ENCODE measurements around the gene CAMK2B.
A peak's percentile ranks its signal among the peaks of the same experiment; 100 is the strongest.

Gene CAMK2B

DNA sequence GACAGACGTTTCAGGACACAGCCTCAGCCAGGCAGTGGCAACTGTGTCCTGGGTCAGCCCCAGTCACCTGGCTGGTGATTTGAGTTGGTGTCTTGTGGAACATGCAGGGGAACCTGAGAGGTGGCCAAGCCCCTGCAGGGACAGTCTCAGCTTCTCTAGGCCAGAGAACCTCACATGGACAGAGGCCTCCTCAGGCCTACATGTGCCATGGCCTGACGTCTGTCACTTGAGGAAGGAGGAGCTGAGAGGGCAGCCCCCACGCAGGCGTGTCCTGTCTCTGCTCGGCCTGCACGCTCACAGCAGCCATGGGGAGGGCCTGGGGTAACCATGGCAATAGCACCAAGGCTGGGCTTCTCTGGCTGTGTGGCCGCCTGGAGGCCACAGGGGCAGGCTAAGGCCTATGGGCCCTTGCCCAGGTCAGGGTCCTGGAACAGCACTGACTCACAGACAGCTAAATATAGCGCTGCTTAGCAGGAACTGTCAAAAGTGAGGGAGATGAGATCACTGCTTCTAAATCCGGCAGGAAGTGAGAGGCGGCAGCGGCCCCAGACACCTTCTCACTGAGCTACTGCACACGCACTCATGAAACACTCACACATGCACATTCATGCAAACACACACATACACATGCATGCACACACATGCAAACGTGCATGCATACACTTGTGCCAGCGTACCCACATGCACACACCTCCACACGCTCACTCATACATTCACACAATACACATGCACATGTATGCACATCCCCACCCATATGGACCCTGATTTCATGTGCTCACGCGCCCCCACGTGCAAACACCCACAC lies 67.6 kb downstream of the CAMK2B start:
- peak; percentile 56 for DNase-seq

GRCh38 chr7:44257213-44257612 lies 68.2 kb downstream of the CAMK2B start:
- no peak for DNase-seq

GRCh38 chr7:44256459-44256858 lies 68.9 kb downstream of the CAMK2B start:
- DNase-seq = no peak

GRCh38 chr7:44251881-44252280 lies 73.5 kb downstream of the CAMK2B start:
- DNase-seq = no peak

DNA sequence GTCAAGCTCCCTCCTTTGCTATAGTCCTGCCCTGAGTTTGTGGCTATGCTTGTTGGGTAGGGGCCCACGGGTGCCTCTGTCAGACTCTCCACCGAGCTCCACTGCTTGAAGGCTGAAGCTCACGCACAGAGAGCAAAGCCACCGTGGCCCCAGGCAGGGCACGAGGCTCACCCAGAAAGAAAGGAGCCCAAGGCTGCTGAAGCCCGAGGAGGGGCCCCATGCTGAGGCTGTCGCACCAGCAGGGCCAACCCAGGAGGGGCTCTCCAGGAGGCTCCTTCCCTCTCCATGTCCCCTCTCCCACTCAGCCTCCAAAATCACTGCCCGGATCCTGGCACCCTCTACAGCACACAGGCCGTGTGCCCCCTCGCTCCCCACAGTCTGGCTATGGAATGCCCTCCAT lies 74.1 kb downstream of the CAMK2B start:
- DNase-seq = no peak

- DNase-seq = no peak
Observed at GRCh38 chr7:44249639-44250234, 75.7 kb downstream of the CAMK2B start.

DNA sequence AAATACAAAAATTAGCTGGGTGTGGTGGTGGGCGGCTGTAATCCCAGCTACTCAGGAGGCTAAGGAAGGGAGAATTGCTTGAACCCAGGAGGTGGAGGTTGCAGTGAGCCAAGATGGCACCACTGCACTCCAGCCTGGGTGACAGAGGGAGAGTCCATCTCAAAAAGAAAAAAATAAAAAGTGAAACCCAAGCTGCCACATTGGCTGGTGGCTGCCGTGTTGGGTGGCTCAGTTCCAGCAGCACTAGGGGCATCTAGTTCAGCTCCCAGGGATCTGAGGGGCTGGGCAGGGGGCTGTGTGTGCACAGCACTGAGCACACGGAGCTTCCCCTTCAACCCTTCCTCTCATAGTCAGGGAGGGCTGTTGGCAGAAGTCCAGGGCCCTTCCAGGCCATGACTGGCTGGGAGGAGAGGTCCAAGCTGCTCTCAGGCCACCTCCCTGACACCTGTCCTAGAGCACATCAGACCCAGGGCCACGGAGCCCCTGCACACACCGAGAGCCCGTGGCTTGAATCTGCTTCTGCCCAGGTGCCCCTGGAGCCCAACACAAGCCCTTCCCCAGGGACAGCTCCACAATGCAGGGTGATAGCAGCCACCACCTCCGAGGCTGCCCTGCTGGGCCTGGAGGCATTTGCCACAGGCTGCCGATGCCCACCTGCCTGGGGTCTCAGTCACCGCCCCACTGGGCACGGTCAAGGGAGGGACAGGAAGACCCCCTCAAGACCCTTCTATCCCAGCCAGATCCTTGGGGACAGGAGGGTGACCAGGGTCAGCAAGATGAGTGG lies 77.3 kb downstream of the CAMK2B start:
- DNase-seq = no peak

GRCh38 chr7:44246396-44247113 lies 78.8 kb downstream of the CAMK2B start:
- no peak for DNase-seq

- no peak for DNase-seq
Observed at GRCh38 chr7:44244282-44244681, 81.1 kb downstream of the CAMK2B start.

DNA sequence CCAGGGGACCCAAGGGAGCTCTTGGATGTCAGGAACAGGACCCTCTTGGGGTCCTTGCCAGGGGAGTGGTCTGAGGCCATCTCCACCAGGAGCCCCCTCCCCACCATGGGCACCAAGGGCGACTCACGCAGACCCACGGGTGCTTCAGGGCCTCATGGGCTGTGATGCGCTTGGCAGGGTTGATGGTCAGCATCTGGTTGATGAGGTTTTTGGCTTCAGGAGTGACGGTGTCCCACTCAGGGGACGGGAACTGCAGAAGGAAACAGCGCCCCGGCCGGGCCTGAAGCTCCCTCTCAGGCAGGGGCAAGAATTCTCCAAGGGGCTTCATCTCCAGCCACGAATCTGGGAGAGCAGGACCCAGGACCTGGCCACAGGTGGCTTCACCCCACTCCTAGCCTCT lies 83.3 kb downstream of the CAMK2B start:
- no peak for DNase-seq

DNA sequence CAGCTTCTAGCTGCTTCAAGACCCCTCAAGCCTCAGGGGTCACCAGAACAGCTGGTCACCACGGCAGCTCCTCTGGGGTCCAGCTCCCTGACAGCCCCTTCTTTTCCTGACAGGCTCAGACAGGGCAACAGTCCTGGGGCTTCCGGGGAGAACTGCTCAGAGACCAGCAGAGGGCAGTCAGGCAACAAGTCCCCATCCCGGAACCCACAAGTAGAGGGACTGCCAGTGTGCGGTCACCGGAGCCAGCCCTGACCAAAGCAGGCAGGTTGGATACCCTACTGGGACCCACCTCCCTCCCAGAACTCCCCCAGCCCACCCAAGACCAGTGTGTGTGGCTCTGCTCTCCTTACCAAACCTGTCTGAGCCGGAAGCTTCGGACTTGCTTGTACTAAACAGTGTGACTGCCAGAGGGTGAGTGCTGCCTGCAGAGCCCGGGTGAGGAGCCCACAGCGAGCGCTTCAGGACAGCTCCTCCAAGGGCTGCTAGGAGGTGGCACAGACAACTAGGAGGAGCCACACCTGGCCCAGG lies 84.3 kb downstream of the CAMK2B start:
- DNase-seq = peak; percentile 58

DNA sequence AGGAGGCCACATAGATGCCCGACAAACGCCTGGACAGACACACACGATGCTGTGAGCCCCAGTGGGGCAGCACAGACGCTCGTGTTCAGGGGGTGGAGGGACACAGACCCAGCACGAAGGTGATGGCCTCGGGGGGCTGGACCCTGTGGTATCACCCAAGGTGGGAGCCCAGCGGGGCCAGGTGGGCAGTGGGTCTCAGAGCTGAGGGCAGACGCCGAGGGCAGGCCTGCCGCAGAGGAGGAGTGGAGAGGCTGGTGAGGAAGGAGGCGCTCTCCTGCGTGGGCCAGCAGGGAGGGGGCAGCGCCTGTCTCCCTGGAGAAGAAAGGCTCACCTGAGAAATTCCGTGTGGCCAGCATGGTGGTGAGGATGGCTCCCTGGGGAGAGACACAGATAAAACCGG lies 85.0 kb downstream of the CAMK2B start:
- no peak for DNase-seq

DNA sequence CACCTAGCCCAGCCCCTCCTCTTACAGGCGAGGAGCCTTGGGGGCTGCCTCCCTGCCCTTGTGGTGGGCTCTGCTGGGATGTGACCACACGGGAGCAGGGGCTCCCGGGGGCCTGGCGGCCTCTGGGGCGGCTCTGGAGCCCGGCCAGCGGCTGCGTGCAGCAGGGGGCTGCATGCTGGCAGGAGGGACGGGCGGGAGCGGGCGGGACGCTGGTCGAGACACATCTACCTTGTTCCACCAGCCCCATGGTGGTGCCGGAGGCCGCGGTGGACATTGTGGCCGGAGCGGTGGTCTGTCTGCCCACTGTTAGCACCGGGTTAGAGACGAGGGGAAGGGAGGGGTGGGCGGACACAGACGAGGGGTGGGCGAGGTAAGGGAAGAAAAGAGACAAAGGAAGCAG lies 86.0 kb downstream of the CAMK2B start:
- DNase-seq = no peak

GRCh38 chr7:44238116-44238695 lies 87.2 kb downstream of the CAMK2B start:
- no peak for DNase-seq

GRCh38 chr7:44237696-44238095 lies 87.7 kb downstream of the CAMK2B start:
- no peak for DNase-seq

DNA sequence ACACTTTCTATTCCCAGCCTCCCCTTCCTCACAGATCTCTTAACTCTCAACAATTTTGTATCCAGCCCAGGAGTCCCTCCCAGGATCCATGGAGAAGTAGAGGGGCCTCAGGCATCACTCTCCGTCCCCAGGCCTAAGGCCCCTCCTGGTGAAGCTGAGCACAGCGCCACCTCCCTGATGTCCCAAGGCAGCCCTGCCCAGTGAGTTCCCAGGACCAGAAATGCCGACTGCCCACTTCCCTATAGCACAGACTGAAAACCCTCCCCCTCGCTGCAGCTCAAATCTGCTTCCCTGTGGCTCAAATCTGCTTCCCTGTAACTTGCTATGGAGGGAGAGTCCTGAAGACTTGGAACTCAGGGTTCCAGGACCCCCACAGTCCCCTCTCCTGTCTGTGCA lies 89.1 kb downstream of the CAMK2B start:
- no peak for DNase-seq

GRCh38 chr7:44235582-44236332 lies 89.6 kb downstream of the CAMK2B start:
- DNase-seq = no peak

DNA sequence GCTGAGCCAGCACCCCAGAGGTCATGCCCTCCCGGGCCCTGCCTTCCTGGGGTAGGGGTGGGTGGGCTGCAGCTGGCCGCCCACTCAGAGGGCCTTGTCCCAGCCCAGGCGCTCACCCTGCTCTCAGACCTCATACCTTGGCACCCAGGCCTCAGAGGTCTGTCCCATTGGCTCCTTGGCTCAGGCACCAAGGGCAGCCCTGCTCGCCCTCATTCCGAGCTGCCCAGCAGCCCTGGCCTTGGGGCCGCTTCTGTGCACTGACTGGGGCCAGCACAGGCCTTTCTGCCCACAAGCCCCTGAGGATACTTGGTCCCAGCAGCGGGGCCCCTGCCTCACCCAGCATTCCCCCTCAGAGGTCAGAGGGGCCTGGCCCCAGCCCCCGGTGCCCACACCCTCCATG lies 90.3 kb downstream of the CAMK2B start:
- DNase-seq = no peak

DNA sequence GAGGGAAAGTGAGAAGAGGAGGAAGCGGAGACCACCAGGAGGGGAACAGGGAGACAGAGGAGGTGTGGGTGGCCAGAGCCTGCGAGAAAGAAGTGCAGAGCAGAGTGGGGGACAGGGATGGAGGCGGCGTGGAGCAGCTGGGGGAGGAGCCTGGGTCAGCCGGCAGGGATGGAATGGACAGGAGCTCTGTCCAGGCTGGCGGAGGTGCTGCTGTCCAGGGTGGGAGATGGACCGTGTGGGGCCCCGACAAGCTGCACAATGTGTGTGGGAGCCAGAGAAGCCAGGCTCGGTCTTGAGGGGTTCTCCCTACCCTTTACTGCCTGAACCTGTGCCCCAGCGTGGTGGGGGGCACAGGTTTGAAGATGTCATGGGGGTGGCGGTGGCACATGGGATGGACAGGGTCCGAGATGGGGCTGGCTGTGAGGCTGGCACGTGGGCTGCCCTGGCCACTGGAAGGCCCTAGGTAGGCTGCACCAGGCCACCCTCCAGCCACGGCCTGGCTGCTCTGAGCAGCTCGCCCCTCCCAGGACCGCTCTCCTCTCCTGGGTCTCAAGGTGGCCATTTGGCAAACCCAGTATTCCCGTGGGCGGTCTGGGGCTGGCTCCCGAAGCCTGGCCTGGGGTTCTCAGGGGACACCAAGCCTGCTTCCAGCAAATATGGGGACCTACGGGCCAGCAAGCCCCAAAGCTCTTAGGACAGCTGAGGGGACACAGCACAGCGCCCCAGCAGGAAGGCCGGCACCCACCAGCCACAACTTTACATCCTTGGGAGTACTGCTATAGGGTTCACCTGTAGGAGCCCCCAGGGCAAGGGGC lies 92.3 kb downstream of the CAMK2B start:
- DNase-seq = no peak

- DNase-seq = no peak
Observed at GRCh38 chr7:44232396-44232795, 93.0 kb downstream of the CAMK2B start.
